Heart left ventricle (tissue), 13 donors: ENCODE results near the gene ALDOA.

Source experiments
- CTCF ChIP-seq, 12 donors: fragments of 200-600 bp; sonication (generic) in 4 of 12; IDR thresholded peaks; one replicate each; pipeline versions ENCODE4 v1.5.0 to v1.8.0; 2018 to 2022; ENCODE audit warnings: antibody characterized with exemption in 12 of 12, mild to moderate bottlenecking in 5 of 12
- POLR2A ChIP-seq, 2 donors: fragments of 450-650 bp; IDR thresholded peaks; one replicate each; pipeline ENCODE4 v1.6.1; 2017; ENCODE audit warnings: antibody characterized with exemption in 2 of 2, mild to moderate bottlenecking in 2 of 2, moderate library complexity in 2 of 2
- donor health status: ischemic (EF 13 %, LVEDD 7.1; RV severe dilation, severe dysfunction).
- donor health status: DM: no; HTN: yes; CAD: no.
- donor health status: DM: no; HTN: no; CAD: no.
- donor health status: ischemic (EF 25% LVEDD 6.9; RV normal size, moderate dysfunction).
- donor health status: ischemic (EF 25% LVEDD 5.7; RV mildly dilated, moderate dysfunction).
- donor health status: ischemic (EF 35%, LVEDD 5.7; RV mildly dilated, moderate dysfunction).
- donor health status: nonischemic (EF 11% LVEDD 7.7; RV severe dilation, severe dysfunction).
- donor health status: DM: yes; HTN: yes; CAD: no.
- donor health status: PGD.
- donor health status: ischemic (EF 29% LVEDD 5.4; RV normal size, mild dysfunction).
- donor health status: nonischemic (EF 23%, LVEDD 6.1; RV moderate dilation, normal function).

- no peak for TF ChIP-seq CTCF (IDR thresholded peaks at IDR 0.05)
- TF ChIP-seq POLR2A (IDR thresholded peaks at IDR 0.05) = no peak
These were observed 2.0 kb downstream of the ALDOA start for GRCh38 chr16:30067584-30067916.
